ENCODE data around the gene SSMEM1. TPM values are rescaled to one million over a fixed set of nuclear protein-coding genes. Genes with fewer than 3 reads are reported as not detected.
"Not testable (repeated sequence)": the region's sequence is repeated elsewhere in the genome, so short reads cannot be mapped to it uniquely, and the experiment has no call there.

SSMEM1 gene
- total RNA-seq, 1 donor from 2014 or later = not detected

- Mint-ChIP-seq H3K36me3 (ENCODE audit: low read depth) (no peaks in the 10 kb centered on the region), H3K4me1 (no peaks in the 10 kb centered on the region), H3K9me3 (no peaks in the 10 kb centered on the region), H3K27me3 (no peaks in the 10 kb centered on the region), H3K27ac (no peak overlapping the region), H3K4me3 (no peak overlapping the region)
- ChIA-PET POLR2A (no interaction called here), CTCF (no interaction called here)
- TF ChIP-seq CTCF (IDR thresholded peaks at IDR 0.05) = no peak
- DNase-seq = no peak
- ATAC-seq (ENCODE audit: low read depth) = no peak
- intact Hi-C loops (cut with micrococcal nuclease) = no loop called here
These were observed 20.4 kb downstream of the SSMEM1 start for GRCh38 chr7:130227883-130228575.

GRCh38 chr7:130228840-130229502 lies 21.3 kb downstream of the SSMEM1 start:
- no peak for TF ChIP-seq CTCF (IDR thresholded peaks at IDR 0.05)
- intact Hi-C loops (cut with micrococcal nuclease) = no loop called here
- Mint-ChIP-seq H3K9me3 (no peaks in the 10 kb centered on the region), H3K36me3 (ENCODE audit: low read depth) (no peaks in the 10 kb centered on the region), H3K27me3 (no peaks in the 10 kb centered on the region), H3K27ac (no peak overlapping the region), H3K4me3 (no peak overlapping the region), H3K4me1 (no peaks in the 10 kb centered on the region)
- ChIA-PET POLR2A (no interaction called here), CTCF (no interaction called here)
- ATAC-seq (ENCODE audit: low read depth) (no peak), DNase-seq (no peak)

GRCh38 chr7:130229981-130230380 lies 22.3 kb downstream of the SSMEM1 start:
- POLR2A ChIA-PET; CTCF ChIA-PET; H3K27me3 Mint-ChIP-seq; H3K27ac Mint-ChIP-seq; ATAC-seq (ENCODE audit: low read depth); H3K36me3 Mint-ChIP-seq (ENCODE audit: low read depth); H3K4me1 Mint-ChIP-seq; H3K9me3 Mint-ChIP-seq; H3K4me3 Mint-ChIP-seq; intact Hi-C loops (cut with micrococcal nuclease); DNase-seq: not testable (repeated sequence)

- ATAC-seq (ENCODE audit: low read depth) (no peak), DNase-seq (no peak)
- peaks cover 9% of the 10 kb centered on the region for H3K27me3 Mint-ChIP-seq
- ChIA-PET POLR2A (no interaction called here), CTCF (no interaction called here)
- H3K27ac Mint-ChIP-seq = no peak overlapping the region
- H3K36me3 Mint-ChIP-seq (ENCODE audit: low read depth) = no peaks in the 10 kb centered on the region
- intact Hi-C loops (cut with micrococcal nuclease) = no loop called here
- no peaks in the 10 kb centered on the region for H3K4me1 Mint-ChIP-seq
- no peaks in the 10 kb centered on the region for H3K9me3 Mint-ChIP-seq
- H3K4me3 Mint-ChIP-seq = no peak overlapping the region
- TF ChIP-seq CTCF (IDR thresholded peaks at IDR 0.05) = no peak
These were observed 24.1 kb downstream of the SSMEM1 start for GRCh38 chr7:130231792-130232191.

- CTCF ChIA-PET = no interaction called here
- no peak for TF ChIP-seq CTCF (IDR thresholded peaks at IDR 0.05)
- no peak overlapping the region for H3K27ac Mint-ChIP-seq
- H3K36me3 Mint-ChIP-seq (ENCODE audit: low read depth) = no peaks in the 10 kb centered on the region
- no peak for ATAC-seq (ENCODE audit: low read depth)
- intact Hi-C loops (cut with micrococcal nuclease) = no loop called here
- no peaks in the 10 kb centered on the region for H3K4me1 Mint-ChIP-seq
- POLR2A ChIA-PET = no interaction called here
- peaks cover 12% of the 10 kb centered on the region for H3K27me3 Mint-ChIP-seq
- H3K4me3 Mint-ChIP-seq = no peak overlapping the region
- no peak for DNase-seq
- H3K9me3 Mint-ChIP-seq = no peaks in the 10 kb centered on the region
These were observed 24.5 kb downstream of the SSMEM1 start for GRCh38 chr7:130232209-130232608.
